Gastroesophageal sphincter (tissue), 3 donors: Measurements from ENCODE around the gene CACNA1E.

ENCODE experiments used
- CTCF ChIP-seq, 4 experiments: fragments of 200-600 bp in 2 of 4; fragments of 450-650 bp in 2 of 4; sonication (generic) in 1 of 4; IDR thresholded peaks; one replicate each; pipeline ENCODE4 v1.5.1; 2017 to 2019; ENCODE audit warnings: antibody characterized with exemption in 4 of 4, mild to moderate bottlenecking in 2 of 4, moderate library complexity in 2 of 4
- POLR2A ChIP-seq, 2 donors: fragments of 450-650 bp; IDR thresholded peaks; one replicate each; pipeline ENCODE4 v1.6.1; 2017; ENCODE audit warnings: antibody characterized with exemption in 2 of 2, mild to moderate bottlenecking in 2 of 2, moderate library complexity in 1 of 2
- POLR2AphosphoS5 ChIP-seq: sonication (generic); formaldehyde crosslinking; IDR thresholded peaks from one replicate; pipeline ENCODE4 v1.6.1; 2017; ENCODE audit warnings: antibody characterized with exemption

GRCh38 chr1:181485287-181486097 lies 2.2 kb downstream of the CACNA1E start:
- TF ChIP-seq CTCF (IDR thresholded peaks at IDR 0.05), result peak in 1 of 4 experiments; percentile 15
- no peak for TF ChIP-seq POLR2AphosphoS5
- TF ChIP-seq POLR2A (IDR thresholded peaks at IDR 0.05), result no peak
